Trophoblast cell (in vitro differentiated cells and primary cell): Measurements from ENCODE around the gene FOXO6.
A peak's percentile ranks its signal among the peaks of the same experiment; 100 is the strongest.

Source experiments
- DNase-seq, 2 donors: peaks; one replicate each; pipeline ENCODE4 v3.0.0-alpha.2; 2016
- H2AFZ ChIP-seq: 2 replicates; pipeline ENCODE4 v1.6.1; 2013; ENCODE audit warnings: low read length, moderate library complexity, mild to moderate bottlenecking; ENCODE audit not compliant: insufficient read depth, poor library complexity
- H2AK5ac ChIP-seq: 2 replicates; pipeline ENCODE4 v1.6.1; 2013; ENCODE audit warnings: mild to moderate bottlenecking, low read length
- H2BK120ac ChIP-seq: 2 replicates; pipeline ENCODE4 v1.6.1; 2013; ENCODE audit warnings: low read length, mild to moderate bottlenecking, moderate library complexity; ENCODE audit not compliant: insufficient read depth, poor library complexity
- H2BK12ac ChIP-seq: 2 replicates; pipeline ENCODE4 v1.6.1; 2013; ENCODE audit warnings: mild to moderate bottlenecking, low read length, moderate library complexity
- H2BK5ac ChIP-seq: 2 replicates; pipeline ENCODE4 v1.6.1; 2013; ENCODE audit warnings: low read length, low read depth, moderate library complexity, mild to moderate bottlenecking; ENCODE audit not compliant: poor library complexity
- H3K14ac ChIP-seq: 2 replicates; pipeline ENCODE4 v1.6.1; 2013; ENCODE audit warnings: mild to moderate bottlenecking, low read length
- H3K18ac ChIP-seq: 2 replicates; pipeline ENCODE4 v1.6.1; 2013; ENCODE audit warnings: mild to moderate bottlenecking, low read length
- H3K23ac ChIP-seq: 2 replicates; pipeline ENCODE4 v1.6.1; 2013; ENCODE audit warnings: low read length
- H3K27ac ChIP-seq: 2 replicates; pipeline ENCODE4 v1.5.1; 2013; ENCODE audit warnings: low read depth, mild to moderate bottlenecking, inconsistent platforms, low read length, moderate library complexity
- H3K27me3 ChIP-seq: 2 replicates; pipeline ENCODE4 v1.6.1; 2013; ENCODE audit warnings: inconsistent platforms, mild to moderate bottlenecking, low read length, moderate library complexity; ENCODE audit not compliant: insufficient read depth
- H3K36me3 ChIP-seq, 2 experiments: 1 replicate in 1 of 2; 2 replicates in 1 of 2; pipeline ENCODE4 v1.6.1; 2013; ENCODE audit warnings: low read length in 2 of 2, mild to moderate bottlenecking in 2 of 2, moderate library complexity in 1 of 2; ENCODE audit not compliant: insufficient read depth in 2 of 2, control insufficient read depth in 1 of 2
- H3K4ac ChIP-seq: 2 replicates; pipeline ENCODE4 v1.6.1; 2013; ENCODE audit warnings: low read depth, mild to moderate bottlenecking, low read length, moderate library complexity
- H3K4me1 ChIP-seq, 2 experiments: 1 replicate in 1 of 2; 2 replicates in 1 of 2; pipeline ENCODE4 v1.6.1; 2013; ENCODE audit warnings: low read length in 2 of 2, mild to moderate bottlenecking in 2 of 2, moderate library complexity in 1 of 2; ENCODE audit not compliant: insufficient read depth in 2 of 2, control insufficient read depth in 1 of 2
- H3K4me2 ChIP-seq: 2 replicates; pipeline ENCODE4 v1.6.1; 2013; ENCODE audit warnings: inconsistent platforms, mild to moderate bottlenecking, low read length, moderate library complexity
- H3K4me3 ChIP-seq: 2 replicates; pipeline ENCODE4 v1.5.1; 2013; ENCODE audit warnings: mild to moderate bottlenecking, low read depth, low read length, inconsistent platforms
- H3K79me1 ChIP-seq: one replicate; pipeline ENCODE4 v1.6.1; 2013; ENCODE audit warnings: low read length
- H3K79me2 ChIP-seq: 2 replicates; pipeline ENCODE4 v1.6.1; 2013; ENCODE audit warnings: low read length, mild to moderate bottlenecking; ENCODE audit not compliant: control insufficient read depth, insufficient read depth, poor library complexity
- H3K9ac ChIP-seq: 2 replicates; pipeline ENCODE4 v1.6.1; 2013; ENCODE audit warnings: mild to moderate bottlenecking, low read length
- H3K9me3 ChIP-seq: 2 replicates; pipeline ENCODE4 v1.6.1; 2013; ENCODE audit warnings: low read depth, mild to moderate bottlenecking, control low read depth, inconsistent platforms, low read length; ENCODE audit not compliant: insufficient read depth
- H4K12ac ChIP-seq: 2 replicates; pipeline ENCODE4 v1.6.1; 2013; ENCODE audit warnings: low read depth, mild to moderate bottlenecking, low read length, moderate library complexity
- H4K8ac ChIP-seq: 2 replicates; pipeline ENCODE4 v1.6.1; 2013; ENCODE audit warnings: low read depth, mild to moderate bottlenecking, low read length, moderate library complexity
- H4K91ac ChIP-seq: one replicate; pipeline ENCODE4 v1.6.1; 2013; ENCODE audit warnings: low read depth, mild to moderate bottlenecking, low read length, moderate library complexity
- WGBS: extraction: QIAGEN DNeasy Blood & Tissue Kit; methylation state at CpG from one replicate; pipeline ENCODE4 v1.1.7; 2013; ENCODE audit warnings: missing lambda C conversion rate; ENCODE audit not compliant: insufficient read length, insufficient coverage; ENCODE audit errors: extremely low coverage; 5-methylcytosine and 5-hydroxymethylcytosine counted together

FOXO6 gene

GRCh38 chr1:41315146-41315822 lies 46.0 kb upstream of the FOXO6 start:
- H4K8ac ChIP-seq = no peak overlapping the region
- H3K9ac ChIP-seq = no peak overlapping the region
- H3K9me3 ChIP-seq = no peaks in the 10 kb centered on the region
- H3K27ac ChIP-seq = no peak overlapping the region
- no peak overlapping the region for H3K23ac ChIP-seq
- no peak overlapping the region for H3K4me2 ChIP-seq
- peaks cover 2% of the 10 kb centered on the region for H3K79me1 ChIP-seq
- peak overlapping the region; percentile 45 for H3K4me3 ChIP-seq
- no peak overlapping the region for H4K12ac ChIP-seq
- H3K79me2 ChIP-seq = no peaks in the 10 kb centered on the region
- no peaks in the 10 kb centered on the region for H3K27me3 ChIP-seq
- no peak overlapping the region for H3K4ac ChIP-seq
- H3K36me3 ChIP-seq = no peaks in the 10 kb centered on the region
- WGBS = no CpG with 5 or more reads among the region's 15 CpGs
- no peak overlapping the region for H2AFZ ChIP-seq
- peaks cover 9 to 16% of the 10 kb centered on the region in 2 experiments for H3K4me1 ChIP-seq
- peak in 1 of 2 donors; percentile 2 for DNase-seq
- H4K91ac ChIP-seq = no peak overlapping the region
- H3K14ac ChIP-seq = no peak overlapping the region
- no peak overlapping the region for H2BK5ac ChIP-seq
- H2BK120ac ChIP-seq = no peak overlapping the region
- H2AK5ac ChIP-seq = no peak overlapping the region
- no peak overlapping the region for H3K18ac ChIP-seq
- no peak overlapping the region for H2BK12ac ChIP-seq

DNA sequence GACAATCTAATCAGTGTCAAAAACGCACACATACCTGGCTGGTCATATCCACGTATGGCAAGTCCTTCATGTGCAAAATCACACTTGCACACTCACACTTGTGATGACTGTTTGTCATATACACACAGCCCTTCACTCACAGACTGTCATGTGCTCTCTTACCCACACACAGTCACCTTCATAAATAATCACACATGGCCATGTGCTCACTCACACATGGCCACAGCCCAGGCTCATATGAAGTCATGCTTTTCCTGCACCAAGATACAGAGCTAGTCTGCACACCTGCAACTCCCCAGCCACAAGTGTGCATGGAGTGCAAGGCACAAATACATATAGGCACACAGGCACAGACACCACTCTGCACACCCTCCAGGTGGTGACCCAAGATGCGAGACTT lies 45.4 kb upstream of the FOXO6 start:
- H3K18ac ChIP-seq = no peak overlapping the region

GRCh38 chr1:41317361-41317760 lies 43.9 kb upstream of the FOXO6 start:
- WGBS = no CpG with 5 or more reads among the region's 6 CpGs
- no peak overlapping the region for H3K9ac ChIP-seq

More for the DNA sequence above, 45.4 kb upstream of the FOXO6 start:
- no peak overlapping the region for H3K4me2 ChIP-seq
- H3K36me3 ChIP-seq = no peaks in the 10 kb centered on the region
- no peak overlapping the region for H3K9ac ChIP-seq
- H2AFZ ChIP-seq = no peak overlapping the region
- H3K27me3 ChIP-seq = no peaks in the 10 kb centered on the region
- H4K12ac ChIP-seq = no peak overlapping the region
- peaks cover 9 to 16% of the 10 kb centered on the region in 2 experiments for H3K4me1 ChIP-seq
- no peak overlapping the region for H3K4ac ChIP-seq
- H3K79me2 ChIP-seq = no peaks in the 10 kb centered on the region
- no CpG with 5 or more reads among the region's 3 CpGs for WGBS
- H4K8ac ChIP-seq = no peak overlapping the region
- DNase-seq = no peak
- no peak overlapping the region for H3K27ac ChIP-seq
- H3K14ac ChIP-seq = no peak overlapping the region
- no peak overlapping the region for H2BK12ac ChIP-seq
- no peak overlapping the region for H2BK120ac ChIP-seq
- no peaks in the 10 kb centered on the region for H3K9me3 ChIP-seq
- no peak overlapping the region for H3K4me3 ChIP-seq
- no peak overlapping the region for H3K23ac ChIP-seq
- H2BK5ac ChIP-seq = no peak overlapping the region
- H3K79me1 ChIP-seq = peaks cover 2% of the 10 kb centered on the region
- H4K91ac ChIP-seq = no peak overlapping the region
- H2AK5ac ChIP-seq = no peak overlapping the region

DNA sequence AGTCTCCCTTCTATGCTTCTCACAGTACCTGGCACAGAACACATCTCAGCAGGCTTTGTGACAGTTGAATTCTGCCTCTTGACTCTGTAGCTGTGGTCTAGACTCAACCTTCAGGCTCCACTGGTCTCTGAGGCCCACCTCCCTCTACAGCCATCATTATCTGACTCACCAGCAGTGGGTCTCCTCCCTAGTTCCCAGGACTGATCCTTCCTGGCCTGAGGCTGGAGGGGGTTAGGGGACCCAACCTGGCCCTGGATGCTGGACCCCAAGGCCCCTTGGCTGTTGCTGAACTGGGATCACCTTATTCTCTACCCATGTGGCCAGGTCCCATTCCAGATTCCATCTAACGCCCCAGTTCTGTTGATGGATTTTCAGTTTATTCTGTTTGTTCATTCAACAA lies 43.1 kb upstream of the FOXO6 start:
- peak overlapping the region; percentile 29 for H3K27ac ChIP-seq
- no peak overlapping the region for H4K8ac ChIP-seq
- H3K4me1 ChIP-seq = peaks cover 9 to 16% of the 10 kb centered on the region in 2 experiments
- no peak overlapping the region for H3K4me3 ChIP-seq
- no peak overlapping the region for H2BK120ac ChIP-seq
- no peak overlapping the region for H3K9ac ChIP-seq
- H3K9me3 ChIP-seq = peaks cover 2% of the 10 kb centered on the region
- no peak overlapping the region for H2AK5ac ChIP-seq
- H2AFZ ChIP-seq = no peak overlapping the region
- H3K27me3 ChIP-seq = no peaks in the 10 kb centered on the region
- H2BK5ac ChIP-seq = peak overlapping the region; percentile 28
- no peak overlapping the region for H2BK12ac ChIP-seq
- H3K36me3 ChIP-seq = no peaks in the 10 kb centered on the region
- H3K79me2 ChIP-seq = no peaks in the 10 kb centered on the region
- no peak overlapping the region for H3K18ac ChIP-seq
- H4K12ac ChIP-seq = no peak overlapping the region
- H4K91ac ChIP-seq = peak overlapping the region; percentile 40
- H3K4me2 ChIP-seq = no peak overlapping the region
- no CpG with 5 or more reads among the region's 1 CpG for WGBS
- no peak overlapping the region for H3K23ac ChIP-seq
- no peak overlapping the region for H3K14ac ChIP-seq
- H3K4ac ChIP-seq = no peak overlapping the region
- H3K79me1 ChIP-seq = peaks cover 6% of the 10 kb centered on the region
- peak; percentile 14 to 37 for DNase-seq

More at GRCh38 chr1:41317361-41317760, 43.9 kb upstream of the FOXO6 start:
- Histone ChIP-seq H4K8ac (no peak overlapping the region), H2AFZ (no peak overlapping the region), H4K91ac (peak overlapping the region; percentile 40), H3K27me3 (no peaks in the 10 kb centered on the region), H3K4me3 (no peak overlapping the region), H2BK120ac (no peak overlapping the region), H4K12ac (no peak overlapping the region), H2BK5ac (no peak overlapping the region), H3K36me3 (no peaks in the 10 kb centered on the region), H3K27ac (peak overlapping the region; percentile 29), H3K9me3 (peaks cover 2% of the 10 kb centered on the region), H3K79me2 (no peaks in the 10 kb centered on the region), H3K79me1 (peaks cover 6% of the 10 kb centered on the region), H3K23ac (no peak overlapping the region), H3K18ac (no peak overlapping the region), H3K14ac (no peak overlapping the region), H3K4ac (no peak overlapping the region), H3K4me1 (peaks cover 9 to 16% of the 10 kb centered on the region in 2 experiments), H2BK12ac (no peak overlapping the region), H3K4me2 (no peak overlapping the region), H2AK5ac (no peak overlapping the region)
- DNase-seq = peak; percentile 91 to 96
